GM18526 (cell line): ENCODE results near the gene ZNF580.

Source experiments
- POLR2A ChIP-seq: IDR thresholded peaks from 3 replicates; pipeline ENCODE4 v1.6.1; 2011; ENCODE audit not compliant: insufficient read length; ENCODE audit errors: extremely low read depth

The ZNF580 gene

DNA sequence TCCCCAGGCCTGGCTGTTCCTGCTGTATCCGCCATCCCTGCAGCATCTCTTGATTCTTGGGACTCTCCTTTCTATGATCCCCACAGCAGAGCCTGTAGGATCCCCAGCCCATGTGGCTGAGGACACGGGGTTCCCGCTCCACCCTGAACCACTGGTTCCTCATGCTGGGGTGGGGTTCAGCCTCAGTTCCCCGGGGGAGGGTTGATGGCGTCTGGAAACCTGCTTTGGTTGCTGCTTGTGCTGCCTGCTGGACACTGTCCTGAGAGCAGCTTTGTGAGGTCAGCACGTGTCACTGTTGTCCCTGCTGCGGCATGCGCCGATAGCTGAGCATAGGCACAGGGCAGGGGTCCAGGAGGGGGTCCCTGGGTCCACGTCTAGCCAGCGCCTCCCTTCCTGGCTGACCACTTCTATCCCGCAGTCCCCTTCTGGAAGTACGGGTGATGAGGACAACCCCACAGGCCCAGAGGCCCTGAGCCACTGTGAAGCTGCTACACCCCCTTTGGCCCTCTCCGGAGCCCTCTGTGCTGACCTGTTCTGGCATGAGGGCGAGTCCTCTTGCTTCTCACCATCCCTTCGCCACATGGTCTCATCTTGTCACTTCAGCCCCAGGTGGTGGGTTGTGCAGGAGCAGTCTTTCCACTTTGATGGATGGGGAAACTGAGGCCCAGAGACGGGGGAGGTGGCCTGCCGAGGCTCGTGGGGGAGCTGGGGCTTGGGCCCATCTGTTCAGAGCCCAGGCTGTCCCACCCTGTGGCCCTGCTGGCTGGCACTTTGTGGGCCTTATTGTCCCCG lies 39.7 kb downstream of the ZNF580 start:
- TF ChIP-seq POLR2A = no peak

DNA sequence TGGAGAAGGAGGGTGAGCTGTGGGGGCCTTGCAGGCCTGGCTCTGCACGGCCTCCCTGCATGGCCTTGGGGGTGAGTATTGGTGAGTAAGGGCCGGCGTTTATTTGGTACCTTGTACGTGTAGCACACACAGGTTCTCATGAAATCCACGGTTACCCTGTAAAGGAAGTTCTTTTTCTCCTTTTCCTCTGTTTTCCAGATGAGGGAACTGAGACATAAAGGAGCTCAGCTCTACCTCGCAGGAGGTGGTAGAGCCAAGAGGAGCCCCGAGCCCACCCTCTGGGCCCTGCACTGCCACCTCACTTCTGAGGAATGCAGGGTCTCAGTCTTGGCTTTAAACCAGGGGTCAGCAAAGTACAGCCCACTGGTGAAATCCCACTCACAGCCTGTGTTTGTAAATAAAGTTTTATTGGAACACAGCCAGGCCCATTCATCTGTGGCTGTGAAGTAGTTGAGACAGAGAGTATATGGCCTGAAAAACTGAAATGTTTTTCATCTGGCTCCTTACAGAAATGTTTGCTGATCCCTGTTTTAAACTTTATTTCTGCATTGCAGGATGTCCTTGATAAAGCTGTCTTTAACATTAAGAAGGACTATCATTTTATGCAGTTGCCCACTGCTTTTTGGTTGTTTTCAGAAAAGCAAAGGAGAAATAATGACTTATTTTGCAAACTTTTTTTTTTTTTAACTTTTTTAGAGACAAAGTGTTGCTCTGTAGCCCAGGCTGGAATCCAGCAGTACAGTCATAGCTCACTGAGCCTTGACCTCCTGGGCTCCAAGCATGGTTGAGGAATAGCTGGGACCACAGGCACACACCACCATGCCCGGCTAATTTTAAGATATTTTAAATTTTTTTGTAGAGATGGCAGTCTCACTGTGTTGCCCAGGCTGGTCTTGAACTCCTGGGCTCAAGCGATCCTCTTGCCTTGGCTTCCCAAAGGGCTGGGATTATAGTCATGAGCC lies 40.6 kb downstream of the ZNF580 start:
- TF ChIP-seq POLR2A = no peak

DNA sequence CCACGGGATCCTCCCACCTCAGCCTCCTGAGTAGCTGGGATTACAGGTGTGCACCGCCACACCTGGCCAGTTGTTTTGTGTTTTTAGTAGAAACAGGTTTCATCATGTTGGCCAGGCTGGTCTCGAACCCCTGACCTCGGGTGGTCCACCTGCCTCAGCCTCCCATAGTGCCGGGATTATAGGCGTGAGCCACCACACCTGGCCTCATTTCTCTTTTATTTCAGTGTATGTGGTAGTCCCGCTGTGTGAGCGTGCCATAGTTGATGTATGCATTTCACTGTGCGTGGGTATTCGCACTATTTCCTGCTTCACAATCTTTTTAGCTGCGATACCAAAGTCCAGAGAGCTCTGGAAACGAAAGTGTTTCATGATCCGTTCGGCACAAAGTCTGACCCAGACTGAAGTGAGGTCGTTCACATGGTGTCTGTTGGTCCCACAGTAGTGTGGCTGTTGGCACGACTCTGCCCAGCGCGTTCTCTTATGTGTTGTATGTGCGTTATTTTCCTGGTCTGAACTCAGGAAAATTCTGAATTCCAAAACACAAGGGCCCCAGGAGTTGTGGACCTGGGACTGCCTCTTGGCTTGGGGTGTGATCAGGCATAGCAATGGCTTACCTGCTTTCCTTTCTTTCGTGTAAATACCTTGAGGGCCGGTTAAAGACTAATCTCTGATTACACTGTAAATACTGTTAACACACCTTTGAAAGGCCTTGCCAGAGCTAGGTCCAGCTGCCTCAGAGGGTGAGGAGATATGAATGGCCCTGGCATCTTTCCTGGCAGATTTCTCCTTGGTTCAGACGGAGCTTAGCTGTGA lies 42.9 kb downstream of the ZNF580 start:
- TF ChIP-seq POLR2A = no peak

DNA sequence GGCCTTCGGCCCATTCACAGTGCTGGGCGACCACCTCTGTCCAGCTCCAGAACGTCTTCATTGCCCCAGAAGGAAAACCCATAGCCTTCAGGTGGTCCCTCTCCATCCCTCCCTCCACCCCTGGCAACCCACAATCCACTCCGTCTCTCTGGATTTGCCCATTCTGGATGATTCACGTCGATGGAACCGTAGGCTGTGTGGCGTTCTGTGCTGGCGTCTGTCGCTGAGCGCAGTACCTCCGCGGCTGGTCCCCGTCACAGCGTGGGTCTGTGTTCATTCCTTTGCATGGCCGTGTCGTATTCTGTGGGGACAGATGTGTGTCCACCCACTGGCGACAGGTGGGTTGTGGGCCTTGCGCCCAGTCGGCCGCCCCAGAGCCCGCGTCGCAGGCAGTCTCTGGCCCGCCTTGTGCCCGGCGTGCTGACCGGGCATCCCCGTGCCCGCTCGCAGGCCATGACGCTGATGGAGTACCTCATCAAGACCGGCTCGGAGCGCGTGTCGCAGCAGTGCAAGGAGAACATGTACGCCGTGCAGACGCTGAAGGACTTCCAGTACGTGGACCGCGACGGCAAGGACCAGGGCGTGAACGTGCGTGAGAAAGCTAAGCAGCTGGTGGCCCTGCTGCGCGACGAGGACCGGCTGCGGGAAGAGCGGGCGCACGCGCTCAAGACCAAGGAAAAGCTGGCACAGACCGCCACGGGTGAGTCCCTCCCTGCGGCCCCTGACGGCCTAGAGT lies 44.3 kb downstream of the ZNF580 start:
- TF ChIP-seq POLR2A = no peak

DNA sequence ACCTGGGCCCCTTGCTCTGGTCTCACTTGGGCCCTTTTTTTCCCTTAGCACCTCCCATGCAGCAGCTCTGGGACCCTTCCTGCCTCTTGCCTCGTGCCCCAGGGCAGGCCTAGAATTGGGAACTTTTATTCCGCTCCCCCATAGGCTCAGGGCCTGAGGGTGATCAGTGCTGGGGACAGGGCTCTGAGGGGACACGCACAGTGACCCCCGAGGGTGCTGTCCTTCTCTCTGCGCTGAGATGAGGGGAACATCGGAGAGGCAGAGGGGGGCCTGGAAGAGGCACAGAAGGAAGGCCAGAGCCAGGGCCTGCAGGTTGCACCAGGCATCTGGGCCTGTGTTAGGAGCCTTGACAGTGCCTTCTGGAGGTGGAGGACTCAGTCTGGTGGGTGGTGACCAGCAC lies 45.0 kb downstream of the ZNF580 start:
- TF ChIP-seq POLR2A = no peak

- TF ChIP-seq POLR2A = no peak
These were observed 45.7 kb downstream of the ZNF580 start for GRCh38 chr19:55686311-55687050.

- TF ChIP-seq POLR2A = no peak
These were observed 46.7 kb downstream of the ZNF580 start for GRCh38 chr19:55687281-55688201.

- TF ChIP-seq POLR2A = no peak
These were observed 47.8 kb downstream of the ZNF580 start for GRCh38 chr19:55688422-55689218.

DNA sequence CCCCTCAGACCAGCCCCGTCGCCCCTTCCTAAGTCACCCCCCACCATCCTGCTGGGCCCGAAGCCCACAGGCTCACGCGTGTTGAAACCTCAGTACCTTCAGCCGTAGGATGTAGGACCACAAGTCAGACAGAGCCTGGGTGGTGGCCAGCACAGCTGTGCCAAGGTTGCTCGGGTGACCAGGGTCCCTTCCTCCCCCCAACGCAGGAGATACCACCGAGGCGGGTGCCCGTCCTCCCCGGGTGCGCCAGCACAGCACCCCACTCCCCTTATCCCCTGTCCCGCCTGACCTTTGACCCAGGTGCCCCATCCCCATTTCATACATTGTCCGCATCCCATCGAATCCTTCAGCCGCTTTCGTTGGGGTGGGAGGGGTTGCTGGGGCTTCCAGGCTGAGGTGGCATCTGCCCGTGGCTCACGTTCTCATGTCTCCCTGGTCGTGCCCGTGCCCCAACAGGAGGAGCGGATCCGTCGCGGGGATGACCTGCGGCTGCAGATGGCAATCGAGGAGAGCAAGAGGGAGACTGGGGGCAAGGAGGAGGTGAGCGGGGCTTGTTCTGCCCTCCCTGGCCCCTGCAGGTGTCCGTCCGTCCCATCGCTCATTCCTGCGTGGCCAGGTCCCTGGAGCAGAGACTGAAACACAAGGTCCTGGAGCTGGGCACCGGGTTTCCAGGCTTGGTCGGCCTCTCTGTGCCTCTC lies 48.8 kb downstream of the ZNF580 start:
- no peak for TF ChIP-seq POLR2A

- no peak for TF ChIP-seq POLR2A
These were observed 49.4 kb downstream of the ZNF580 start for GRCh38 chr19:55690109-55690768.
